Measurements from ENCODE around the gene VEGFA. TPM values are rescaled to one million over a fixed set of nuclear protein-coding genes. Genes with fewer than 3 reads are reported as not detected.

The VEGFA gene
- total RNA-seq, 1 donor from 2014 or later: 31.2 TPM

DNA sequence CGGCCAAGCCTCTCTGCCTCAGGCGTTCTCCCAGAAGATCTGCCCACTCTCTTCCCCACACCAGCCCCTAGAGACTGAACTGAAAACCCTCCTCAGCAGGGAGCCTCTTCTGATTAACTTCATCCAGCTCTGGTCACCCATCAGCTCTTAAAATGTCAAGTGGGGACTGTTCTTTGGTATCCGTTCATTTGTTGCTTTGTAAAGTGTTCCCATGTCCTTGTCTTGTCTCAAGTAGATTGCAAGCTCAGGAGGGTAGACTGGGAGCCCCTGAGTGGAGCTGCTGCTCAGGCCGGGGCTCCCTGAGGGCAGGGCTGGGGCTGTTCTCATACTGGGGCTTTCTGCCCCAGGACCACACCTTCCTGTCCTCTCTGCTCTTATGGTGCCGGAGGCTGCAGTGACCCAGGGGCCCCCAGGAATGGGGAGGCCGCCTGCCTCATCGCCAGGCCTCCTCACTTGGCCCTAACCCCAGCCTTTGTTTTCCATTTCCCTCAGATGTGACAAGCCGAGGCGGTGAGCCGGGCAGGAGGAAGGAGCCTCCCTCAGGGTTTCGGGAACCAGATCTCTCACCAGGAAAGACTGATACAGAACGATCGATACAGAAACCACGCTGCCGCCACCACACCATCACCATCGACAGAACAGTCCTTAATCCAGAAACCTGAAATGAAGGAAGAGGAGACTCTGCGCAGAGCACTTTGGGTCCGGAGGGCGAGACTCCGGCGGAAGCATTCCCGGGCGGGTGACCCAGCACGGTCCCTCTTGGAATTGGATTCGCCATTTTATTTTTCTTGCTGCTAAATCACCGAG lies 14.2 kb downstream of the VEGFA start:
- Mint-ChIP-seq H3K9me3 (no peaks in the 10 kb centered on the region), H3K4me1 (no peaks in the 10 kb centered on the region), H3K36me3 (ENCODE audit: low read depth) (peaks cover 9% of the 10 kb centered on the region), H3K27ac (ENCODE audit: unreplicated experiment) (peak overlapping the region; percentile 43), H3K4me3 (no peak overlapping the region), H3K27me3 (ENCODE audit: low read depth) (no peaks in the 10 kb centered on the region)
- TF ChIP-seq, protein P1, sequence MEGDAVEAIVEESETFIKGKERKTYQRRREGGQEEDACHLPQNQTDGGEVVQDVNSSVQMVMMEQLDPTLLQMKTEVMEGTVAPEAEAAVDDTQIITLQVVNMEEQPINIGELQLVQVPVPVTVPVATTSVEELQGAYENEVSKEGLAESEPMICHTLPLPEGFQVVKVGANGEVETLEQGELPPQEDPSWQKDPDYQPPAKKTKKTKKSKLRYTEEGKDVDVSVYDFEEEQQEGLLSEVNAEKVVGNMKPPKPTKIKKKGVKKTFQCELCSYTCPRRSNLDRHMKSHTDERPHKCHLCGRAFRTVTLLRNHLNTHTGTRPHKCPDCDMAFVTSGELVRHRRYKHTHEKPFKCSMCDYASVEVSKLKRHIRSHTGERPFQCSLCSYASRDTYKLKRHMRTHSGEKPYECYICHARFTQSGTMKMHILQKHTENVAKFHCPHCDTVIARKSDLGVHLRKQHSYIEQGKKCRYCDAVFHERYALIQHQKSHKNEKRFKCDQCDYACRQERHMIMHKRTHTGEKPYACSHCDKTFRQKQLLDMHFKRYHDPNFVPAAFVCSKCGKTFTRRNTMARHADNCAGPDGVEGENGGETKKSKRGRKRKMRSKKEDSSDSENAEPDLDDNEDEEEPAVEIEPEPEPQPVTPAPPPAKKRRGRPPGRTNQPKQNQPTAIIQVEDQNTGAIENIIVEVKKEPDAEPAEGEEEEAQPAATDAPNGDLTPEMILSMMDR (conservative IDR thresholded peaks at IDR 0.05): no peak
- no peak for DNase-seq (ENCODE audit: low read depth, low spot score)

DNA sequence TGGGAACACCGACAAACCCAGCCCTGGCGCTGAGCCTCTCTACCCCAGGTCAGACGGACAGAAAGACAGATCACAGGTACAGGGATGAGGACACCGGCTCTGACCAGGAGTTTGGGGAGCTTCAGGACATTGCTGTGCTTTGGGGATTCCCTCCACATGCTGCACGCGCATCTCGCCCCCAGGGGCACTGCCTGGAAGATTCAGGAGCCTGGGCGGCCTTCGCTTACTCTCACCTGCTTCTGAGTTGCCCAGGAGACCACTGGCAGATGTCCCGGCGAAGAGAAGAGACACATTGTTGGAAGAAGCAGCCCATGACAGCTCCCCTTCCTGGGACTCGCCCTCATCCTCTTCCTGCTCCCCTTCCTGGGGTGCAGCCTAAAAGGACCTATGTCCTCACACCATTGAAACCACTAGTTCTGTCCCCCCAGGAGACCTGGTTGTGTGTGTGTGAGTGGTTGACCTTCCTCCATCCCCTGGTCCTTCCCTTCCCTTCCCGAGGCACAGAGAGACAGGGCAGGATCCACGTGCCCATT lies 15.3 kb downstream of the VEGFA start:
- Mint-ChIP-seq H3K36me3 (ENCODE audit: low read depth) (peaks cover 9% of the 10 kb centered on the region), H3K27ac (ENCODE audit: unreplicated experiment) (no peak overlapping the region), H3K4me1 (no peaks in the 10 kb centered on the region), H3K27me3 (ENCODE audit: low read depth) (no peaks in the 10 kb centered on the region), H3K9me3 (no peaks in the 10 kb centered on the region), H3K4me3 (no peak overlapping the region)
- DNase-seq (ENCODE audit: low read depth, low spot score): no peak
- TF ChIP-seq, protein P1 (conservative IDR thresholded peaks at IDR 0.05): no peak

DNA sequence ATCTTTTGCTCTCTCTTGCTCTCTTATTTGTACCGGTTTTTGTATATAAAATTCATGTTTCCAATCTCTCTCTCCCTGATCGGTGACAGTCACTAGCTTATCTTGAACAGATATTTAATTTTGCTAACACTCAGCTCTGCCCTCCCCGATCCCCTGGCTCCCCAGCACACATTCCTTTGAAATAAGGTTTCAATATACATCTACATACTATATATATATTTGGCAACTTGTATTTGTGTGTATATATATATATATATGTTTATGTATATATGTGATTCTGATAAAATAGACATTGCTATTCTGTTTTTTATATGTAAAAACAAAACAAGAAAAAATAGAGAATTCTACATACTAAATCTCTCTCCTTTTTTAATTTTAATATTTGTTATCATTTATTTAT lies 15.9 kb downstream of the VEGFA start:
- Mint-ChIP-seq H3K4me3 (no peak overlapping the region), H3K9me3 (no peaks in the 10 kb centered on the region), H3K27me3 (ENCODE audit: low read depth) (no peaks in the 10 kb centered on the region), H3K27ac (ENCODE audit: unreplicated experiment) (no peak overlapping the region), H3K36me3 (ENCODE audit: low read depth) (peaks cover 9% of the 10 kb centered on the region), H3K4me1 (no peaks in the 10 kb centered on the region)
- no peak for DNase-seq (ENCODE audit: low read depth, low spot score)
- TF ChIP-seq, protein P1 (conservative IDR thresholded peaks at IDR 0.05): no peak

GRCh38 chr6:43786664-43787329 lies 16.8 kb downstream of the VEGFA start:
- Mint-ChIP-seq H3K4me3 (no peak overlapping the region), H3K36me3 (ENCODE audit: low read depth) (peaks cover 7% of the 10 kb centered on the region), H3K27me3 (ENCODE audit: low read depth) (no peaks in the 10 kb centered on the region), H3K4me1 (no peaks in the 10 kb centered on the region), H3K9me3 (no peaks in the 10 kb centered on the region), H3K27ac (ENCODE audit: unreplicated experiment) (no peak overlapping the region)
- TF ChIP-seq, protein P1 (conservative IDR thresholded peaks at IDR 0.05): no peak
- no peak for DNase-seq (ENCODE audit: low read depth, low spot score)

DNA sequence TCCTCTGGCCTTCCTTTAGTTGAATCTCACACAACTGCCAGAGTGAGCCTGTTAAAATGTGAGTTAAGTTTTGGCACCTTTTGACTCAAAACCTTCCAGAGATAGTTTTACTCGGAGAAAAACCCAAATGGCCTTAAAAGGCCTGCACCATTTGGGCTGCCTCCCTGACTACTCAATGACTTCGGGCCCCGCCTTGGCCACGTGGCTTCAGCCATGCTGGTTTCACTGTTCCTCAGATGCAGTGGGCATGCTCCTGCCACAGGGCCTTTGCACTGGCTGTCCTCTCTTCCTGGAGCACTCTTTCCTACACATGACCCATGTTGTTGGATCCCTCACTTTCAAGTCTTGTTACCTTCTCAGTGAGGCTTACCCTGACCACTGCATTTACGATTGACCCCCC lies 18.3 kb downstream of the VEGFA start:
- DNase-seq (ENCODE audit: low read depth, low spot score): no peak
- H3K4me3 Mint-ChIP-seq: no peak overlapping the region
- peaks cover 6% of the 10 kb centered on the region for H3K36me3 Mint-ChIP-seq (ENCODE audit: low read depth)
- TF ChIP-seq, protein P1 (conservative IDR thresholded peaks at IDR 0.05): no peak
- no peak overlapping the region for H3K27ac Mint-ChIP-seq (ENCODE audit: unreplicated experiment)
- no peaks in the 10 kb centered on the region for H3K9me3 Mint-ChIP-seq
- H3K4me1 Mint-ChIP-seq: no peaks in the 10 kb centered on the region
- no peaks in the 10 kb centered on the region for H3K27me3 Mint-ChIP-seq (ENCODE audit: low read depth)
